Spinal cord (tissue), 10 donors: ENCODE data around the gene SLAIN2. TPM values are rescaled to one million over a fixed set of nuclear protein-coding genes. Genes with fewer than 3 reads are reported as not detected.
"Not testable (repeated sequence)": the region's sequence is repeated elsewhere in the genome, so short reads cannot be mapped to it uniquely, and the experiment has no call there.

ENCODE experiments used
- DNase-seq, 6 donors: peaks; one replicate each; pipeline versions ENCODE4 v3.0.0 to v3.0.0-alpha.2; 2013 to 2015; ENCODE audit warnings: low spot score in 6 of 6, low read depth in 4 of 6
- H3K27ac ChIP-seq: one replicate; pipeline ENCODE4 v1.5.1; 2013; ENCODE audit warnings: low read depth, low read length, control low read depth
- H3K27me3 ChIP-seq: one replicate; pipeline ENCODE4 v1.6.1; 2013; ENCODE audit warnings: low read length; ENCODE audit not compliant: control insufficient read depth, insufficient read depth
- H3K36me3 ChIP-seq: one replicate; pipeline ENCODE4 v1.6.1; 2013; ENCODE audit warnings: low read length; ENCODE audit not compliant: control insufficient read depth, insufficient read depth
- H3K4me1 ChIP-seq: one replicate; pipeline ENCODE4 v1.6.1; 2013; ENCODE audit warnings: low read length; ENCODE audit not compliant: control insufficient read depth, insufficient read depth
- H3K4me3 ChIP-seq: one replicate; pipeline ENCODE4 v1.5.1; 2013; ENCODE audit warnings: low read depth, low read length, control low read depth
- H3K9me3 ChIP-seq: one replicate; pipeline ENCODE4 v1.6.1; 2013; ENCODE audit warnings: low read length; ENCODE audit not compliant: control insufficient read depth, insufficient read depth
- WGBS: methylation state at CpG from one replicate; pipeline ENCODE4 v1.1.5; 2013; ENCODE audit warnings: missing lambda C conversion rate; ENCODE audit not compliant: insufficient coverage; 5-methylcytosine and 5-hydroxymethylcytosine counted together
- polyA plus RNA-seq, 2 donors: library from polyadenylated mRNA; unstranded; fragments of 120-200 nt; gene quantifications; one replicate each; pipeline ENCODE4 v1.2.1, GENCODE V29; 2013; ENCODE audit not compliant: insufficient read length in 2 of 2
- total RNA-seq, 2 donors: library from RNA; depleted of rRNA in 1 of 2; stranded (reverse); fragments of 120-200 nt in 1 of 2; fragments of >200 nt in 1 of 2; gene quantifications; one replicate each; pipeline versions ENCODE4 v1.2.3 to v1.2.4, GENCODE V29; 2013 to 2014
- donor health status: healthy.

The SLAIN2 gene
- total and polyA plus RNA-seq, 4 donors, result 30.4 to 84.8 (median 32.5) TPM

- H3K27ac ChIP-seq, result no peak overlapping the region
- H3K36me3 ChIP-seq, result no peaks in the 10 kb centered on the region
- H3K4me3 ChIP-seq, result no peak overlapping the region
- H3K27me3 ChIP-seq, result no peaks in the 10 kb centered on the region
- DNase-seq, result peak in 2 of 6 donors; percentile 7 to 8
- WGBS, result no CpG with 5 or more reads among the region's 3 CpGs
- no peaks in the 10 kb centered on the region for H3K9me3 ChIP-seq
- no peaks in the 10 kb centered on the region for H3K4me1 ChIP-seq
These were observed 104.4 kb downstream of the SLAIN2 start for GRCh38 chr4:48445704-48446103.

DNA sequence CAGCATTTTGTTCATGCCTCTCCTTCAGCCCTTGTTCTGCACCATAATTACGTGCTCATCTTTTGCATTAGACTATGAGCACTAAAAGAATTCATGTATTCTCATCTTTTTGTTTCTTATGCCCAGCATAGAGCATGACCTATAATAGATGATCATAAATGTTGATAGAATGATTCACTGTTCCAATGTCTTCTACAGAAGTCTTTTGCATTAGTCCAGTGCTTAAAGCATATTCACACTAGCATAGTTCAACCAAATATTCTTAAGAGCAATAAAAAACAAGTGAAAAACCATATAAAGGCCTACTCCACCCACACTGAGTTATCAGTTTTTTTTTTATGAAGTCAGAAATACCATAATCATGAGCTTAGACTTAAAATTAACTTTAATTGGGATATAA lies 105.3 kb downstream of the SLAIN2 start:
- WGBS, result no CpG with 5 or more reads among the region's 1 CpG
- no peak for DNase-seq
- Histone ChIP-seq H3K27me3 (no peaks in the 10 kb centered on the region), H3K4me1 (no peaks in the 10 kb centered on the region), H3K36me3 (no peaks in the 10 kb centered on the region), H3K9me3 (no peaks in the 10 kb centered on the region), H3K27ac (no peak overlapping the region), H3K4me3 (no peak overlapping the region)

- H3K36me3 ChIP-seq, result no peaks in the 10 kb centered on the region
- no peaks in the 10 kb centered on the region for H3K4me1 ChIP-seq
- H3K27me3 ChIP-seq, result no peaks in the 10 kb centered on the region
- no peak overlapping the region for H3K4me3 ChIP-seq
- no peaks in the 10 kb centered on the region for H3K9me3 ChIP-seq
- no peak for DNase-seq
- H3K27ac ChIP-seq, result no peak overlapping the region
- 100% methylated on average over 2 of the region's 10 CpGs for WGBS
These were observed 107.8 kb downstream of the SLAIN2 start for GRCh38 chr4:48449151-48449550.

GRCh38 chr4:48450740-48451139 lies 109.4 kb downstream of the SLAIN2 start:
- no peaks in the 10 kb centered on the region for H3K4me1 ChIP-seq
- no peaks in the 10 kb centered on the region for H3K27me3 ChIP-seq
- WGBS, result 92% methylated on average over 2 of the region's 3 CpGs
- H3K27ac ChIP-seq, result no peak overlapping the region
- no peak overlapping the region for H3K4me3 ChIP-seq
- no peak for DNase-seq
- H3K9me3 ChIP-seq, result no peaks in the 10 kb centered on the region
- no peaks in the 10 kb centered on the region for H3K36me3 ChIP-seq

DNA sequence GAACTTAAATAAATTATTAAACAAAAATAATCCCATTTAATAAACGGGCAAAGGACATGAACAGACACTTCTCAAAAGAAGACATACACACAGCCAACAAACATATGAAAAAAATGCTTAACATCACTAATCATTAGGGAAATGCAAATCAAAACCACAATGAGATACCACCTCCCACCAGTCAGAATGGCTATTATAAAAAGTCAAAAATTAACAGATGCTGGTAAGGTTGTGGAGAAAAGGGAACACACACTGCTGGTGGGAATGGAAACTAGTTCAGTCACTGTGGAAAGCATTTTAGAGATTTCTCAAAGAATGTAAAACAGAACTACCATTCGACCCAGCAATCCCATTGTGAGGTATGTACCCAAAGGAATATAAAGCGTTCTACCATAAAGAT lies 110.3 kb downstream of the SLAIN2 start:
- WGBS, result no CpG with 5 or more reads among the region's 3 CpGs
- H3K27ac ChIP-seq, DNase-seq, H3K36me3 ChIP-seq, H3K4me1 ChIP-seq, H3K27me3 ChIP-seq, H3K9me3 ChIP-seq, H3K4me3 ChIP-seq: not testable (repeated sequence)

DNA sequence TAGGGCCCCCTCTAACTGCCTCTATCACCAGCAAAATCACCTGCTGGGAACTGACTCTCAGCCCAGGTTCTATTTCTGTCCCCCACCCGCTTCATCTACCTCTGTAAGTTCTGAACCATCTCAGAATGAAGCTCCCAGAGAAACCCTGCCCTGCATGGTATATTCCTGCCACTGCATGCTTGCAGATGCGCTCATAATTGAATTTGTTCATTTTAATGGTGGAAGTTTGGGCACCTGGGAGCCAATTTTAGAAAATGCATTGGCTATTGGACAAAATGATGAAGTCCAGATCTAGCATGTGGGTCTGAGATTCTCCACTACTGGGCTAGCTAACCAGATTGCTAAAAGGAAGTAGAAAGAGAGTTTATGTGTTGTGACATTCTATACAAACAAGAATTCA lies 113.3 kb downstream of the SLAIN2 start:
- H3K36me3 ChIP-seq, result no peaks in the 10 kb centered on the region
- no peak overlapping the region for H3K4me3 ChIP-seq
- no peaks in the 10 kb centered on the region for H3K27me3 ChIP-seq
- H3K27ac ChIP-seq, result no peak overlapping the region
- DNase-seq, result no peak
- 100% methylated on average over 1 of the region's 2 CpGs for WGBS
- H3K9me3 ChIP-seq, result peaks cover 2% of the 10 kb centered on the region
- H3K4me1 ChIP-seq, result no peaks in the 10 kb centered on the region

DNA sequence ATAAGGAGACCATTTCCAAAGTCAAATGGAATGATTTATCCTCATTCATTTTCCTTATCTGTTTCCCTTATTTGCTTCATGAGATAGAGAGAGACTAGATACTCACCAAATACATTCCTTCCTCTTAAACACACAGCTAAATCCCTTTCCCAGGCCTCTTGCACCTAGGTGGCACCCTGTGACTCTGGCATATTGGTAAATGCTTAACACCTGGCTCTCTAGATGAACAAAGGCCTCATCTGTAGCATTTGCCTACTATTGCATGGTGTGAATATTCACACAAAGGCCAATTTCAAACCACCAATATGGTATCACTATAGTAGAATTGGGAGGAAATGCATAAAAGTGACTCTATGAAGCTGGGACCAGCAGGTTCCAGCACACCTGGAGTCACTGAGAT lies 119.7 kb downstream of the SLAIN2 start:
- H3K36me3 ChIP-seq, result no peaks in the 10 kb centered on the region
- no peaks in the 10 kb centered on the region for H3K4me1 ChIP-seq
- H3K4me3 ChIP-seq, result no peak overlapping the region
- no peaks in the 10 kb centered on the region for H3K27me3 ChIP-seq
- peaks cover 2% of the 10 kb centered on the region for H3K9me3 ChIP-seq
- no peak for DNase-seq
- no peak overlapping the region for H3K27ac ChIP-seq

GRCh38 chr4:48462363-48462762 lies 121.0 kb downstream of the SLAIN2 start:
- peak in 1 of 6 donors; percentile 42 for DNase-seq
- Histone ChIP-seq H3K36me3 (no peaks in the 10 kb centered on the region), H3K27me3 (no peaks in the 10 kb centered on the region), H3K4me3 (no peak overlapping the region), H3K4me1 (no peaks in the 10 kb centered on the region), H3K27ac (no peak overlapping the region), H3K9me3 (no peaks in the 10 kb centered on the region)
- 60% methylated on average over 1 of the region's 5 CpGs for WGBS

DNA sequence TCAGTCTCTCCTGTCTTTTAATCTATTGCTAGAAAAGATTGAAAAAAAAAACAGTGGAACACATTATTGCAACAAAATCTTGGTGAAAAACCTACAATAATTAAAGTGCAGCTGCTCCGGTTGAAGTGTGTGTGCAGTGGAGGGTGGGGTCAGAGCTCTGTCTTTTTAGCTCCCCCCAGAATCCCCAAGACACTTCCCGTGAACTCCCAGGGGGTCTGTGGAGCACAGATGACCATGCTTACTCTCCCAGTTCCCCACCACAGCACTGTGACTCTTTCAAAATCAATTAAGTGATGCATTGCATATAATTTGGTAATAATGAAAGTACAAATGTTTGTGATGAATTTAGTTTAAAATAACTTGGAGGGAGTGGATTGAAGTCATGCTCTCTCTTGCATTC lies 126.1 kb downstream of the SLAIN2 start:
- no peaks in the 10 kb centered on the region for H3K9me3 ChIP-seq
- no peaks in the 10 kb centered on the region for H3K27me3 ChIP-seq
- no CpG with 5 or more reads among the region's 2 CpGs for WGBS
- H3K36me3 ChIP-seq, result no peaks in the 10 kb centered on the region
- no peaks in the 10 kb centered on the region for H3K4me1 ChIP-seq
- H3K27ac ChIP-seq, result no peak overlapping the region
- no peak overlapping the region for H3K4me3 ChIP-seq
- no peak for DNase-seq

- H3K9me3 ChIP-seq, result no peaks in the 10 kb centered on the region
- DNase-seq, result no peak
- 87% methylated on average over 1 of the region's 5 CpGs for WGBS
- no peaks in the 10 kb centered on the region for H3K36me3 ChIP-seq
- no peaks in the 10 kb centered on the region for H3K4me1 ChIP-seq
- no peak overlapping the region for H3K27ac ChIP-seq
- no peaks in the 10 kb centered on the region for H3K27me3 ChIP-seq
- H3K4me3 ChIP-seq, result no peak overlapping the region
These were observed 126.6 kb downstream of the SLAIN2 start for GRCh38 chr4:48467891-48468290.
